GM21390 (cell line): ENCODE measurements around the gene BZW2.

ENCODE experiments used
- ATAC-seq: cut with Tn5 transposase; IDR thresholded peaks from one replicate; pipeline ENCODE4 v1.9.1; 2021; ENCODE audit not compliant: unreplicated experiment

Gene BZW2

DNA sequence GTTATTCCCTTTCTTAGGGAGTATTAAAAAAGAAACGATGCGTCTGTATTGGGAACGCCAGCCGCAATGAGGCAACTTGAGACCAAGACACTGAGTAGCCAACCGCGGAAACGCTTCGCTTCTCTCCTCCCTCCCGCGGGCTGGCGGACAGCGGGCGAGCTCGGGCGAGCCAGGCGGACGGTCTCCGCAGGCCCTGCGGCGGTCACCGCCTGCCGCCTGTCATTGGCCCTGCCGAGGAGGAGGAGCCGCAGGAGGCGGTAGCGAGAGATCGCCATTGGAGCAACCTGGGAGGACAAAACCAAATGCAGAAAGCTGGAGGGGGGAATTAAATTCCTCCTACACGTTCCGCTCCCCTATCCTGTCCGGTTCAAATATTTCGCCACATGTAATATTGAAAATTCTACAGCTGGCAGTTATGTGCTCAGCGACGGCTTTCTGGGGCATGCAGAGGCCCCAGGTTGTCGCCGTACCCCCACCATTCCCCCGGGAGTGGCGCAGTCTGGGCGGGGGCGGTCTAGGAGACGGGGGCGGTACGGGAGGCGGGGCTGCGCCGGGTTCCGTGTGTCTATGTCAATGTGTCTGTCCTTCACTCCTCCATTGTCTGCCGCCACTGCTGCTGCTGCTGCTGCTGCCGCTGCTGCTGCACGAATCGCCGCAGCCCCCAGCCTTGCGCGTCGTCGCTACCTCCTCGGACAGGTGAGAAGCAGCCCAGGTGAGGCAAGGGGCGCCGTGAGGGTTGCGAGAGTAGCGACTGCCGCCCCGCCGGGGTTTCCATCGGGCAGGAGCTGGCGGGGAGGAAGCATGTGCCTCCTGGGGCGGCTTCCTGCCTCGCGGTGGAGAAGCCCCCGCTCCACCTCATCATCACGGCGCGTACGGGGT, at the start of gene BZW2, which contains the start of gene ANKMY2:
TSS of gene BZW2 (plus strand) at position 589 of the 879 bp plus-strand sequence. CDS start 19,263 bp downstream, outside the sequence.
TSS of gene ANKMY2 (minus strand) at position 162 of the 879 bp plus-strand sequence. CDS start 181 bp downstream, outside the sequence.
- ATAC-seq: peak; percentile 96

DNA sequence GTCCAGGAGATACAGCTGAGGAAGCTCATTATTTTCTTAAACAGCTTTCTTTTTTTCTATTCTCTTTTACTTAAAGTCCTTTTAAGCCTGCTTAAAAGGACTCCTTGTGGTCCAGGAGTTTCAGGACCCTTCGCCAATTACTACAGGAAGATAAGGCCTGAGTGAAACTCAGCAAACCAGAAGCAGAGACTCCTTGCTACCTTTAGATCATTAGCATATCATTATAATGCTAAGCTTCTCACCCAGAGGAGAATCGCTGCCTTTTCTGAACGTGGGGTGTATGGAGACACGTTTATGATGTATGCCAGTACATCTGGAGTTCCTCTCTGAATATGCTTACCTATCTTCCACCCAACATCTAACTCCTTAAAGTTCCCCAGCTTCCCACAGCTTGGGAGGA, 48.0 kb upstream of the BZW2 start:
- ATAC-seq: no peak

DNA sequence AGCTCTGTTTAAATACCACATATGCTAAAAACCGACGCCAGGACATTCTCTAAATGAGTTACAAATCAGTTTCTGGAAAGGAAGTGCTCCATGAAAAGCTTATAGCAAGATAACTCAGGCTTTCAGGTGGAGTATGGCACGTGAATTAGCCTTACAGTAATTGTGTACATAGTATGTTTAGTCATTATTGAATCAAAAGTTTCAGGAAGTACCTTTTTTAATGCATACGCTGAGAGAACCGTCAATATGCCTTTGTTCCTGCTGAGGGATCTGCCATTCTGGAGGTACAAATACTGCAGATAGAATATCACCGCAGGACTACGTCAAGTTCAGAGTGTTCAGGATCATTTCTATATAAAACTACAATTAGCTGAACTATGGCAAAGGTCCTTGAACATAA, 46.1 kb upstream of the BZW2 start:
- ATAC-seq: no peak

DNA sequence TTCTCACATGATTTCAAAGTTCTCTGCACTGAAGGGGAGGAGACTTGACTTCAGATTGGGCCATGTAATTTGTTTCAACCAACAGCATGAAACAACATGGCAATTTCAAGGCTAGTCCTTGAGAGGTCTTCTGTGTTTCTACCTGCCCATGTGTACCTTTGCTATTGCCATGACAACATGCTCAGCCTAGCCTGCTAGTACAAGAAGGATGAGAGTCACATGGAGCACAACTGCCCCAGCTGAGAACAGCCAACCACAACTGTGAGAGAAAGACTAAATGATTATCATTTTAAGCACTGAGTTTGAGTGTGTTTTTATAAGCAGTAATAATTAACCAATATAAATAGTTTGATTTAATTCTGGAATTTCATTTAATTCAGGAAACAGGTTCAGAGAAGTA, 42.3 kb upstream of the BZW2 start:
- ATAC-seq: no peak

DNA sequence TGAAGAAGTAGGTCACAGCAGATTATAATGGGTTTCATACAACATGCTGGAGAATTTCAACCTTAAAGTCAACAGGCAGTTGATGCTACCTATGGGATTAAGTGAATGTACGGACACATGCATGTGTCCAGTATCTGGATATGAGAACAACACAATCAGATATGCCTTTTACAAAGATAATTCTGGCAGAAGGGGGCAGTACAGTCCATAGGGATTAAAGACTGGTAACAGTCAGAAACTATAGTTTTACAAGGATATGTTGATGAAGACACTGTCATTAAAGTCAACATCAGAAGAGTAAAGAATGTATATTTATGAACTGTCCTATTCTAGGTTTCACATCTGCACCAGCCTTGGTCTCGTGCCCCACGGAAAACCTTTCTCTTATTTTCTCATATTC, 41.9 kb upstream of the BZW2 start:
- ATAC-seq: no peak

DNA sequence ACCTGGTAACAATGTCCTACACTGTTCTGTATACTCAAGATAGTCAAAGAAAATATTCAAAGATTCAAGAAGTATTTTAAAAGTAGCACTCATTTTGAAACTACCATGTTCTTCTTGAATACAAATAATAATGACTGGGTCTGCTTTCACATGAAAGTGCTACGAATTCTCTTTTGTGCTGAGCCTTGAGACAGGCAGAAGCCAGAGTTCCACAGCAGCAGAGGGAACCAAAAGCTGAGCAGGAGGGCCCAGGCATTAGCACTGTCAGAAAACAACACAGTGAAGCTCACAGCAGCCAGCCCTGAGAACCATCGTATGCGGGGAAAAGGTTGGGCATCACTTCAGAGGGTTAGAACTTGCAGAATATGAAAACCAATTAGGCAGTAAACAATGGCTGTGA, 39.3 kb upstream of the BZW2 start:
- no peak for ATAC-seq

DNA sequence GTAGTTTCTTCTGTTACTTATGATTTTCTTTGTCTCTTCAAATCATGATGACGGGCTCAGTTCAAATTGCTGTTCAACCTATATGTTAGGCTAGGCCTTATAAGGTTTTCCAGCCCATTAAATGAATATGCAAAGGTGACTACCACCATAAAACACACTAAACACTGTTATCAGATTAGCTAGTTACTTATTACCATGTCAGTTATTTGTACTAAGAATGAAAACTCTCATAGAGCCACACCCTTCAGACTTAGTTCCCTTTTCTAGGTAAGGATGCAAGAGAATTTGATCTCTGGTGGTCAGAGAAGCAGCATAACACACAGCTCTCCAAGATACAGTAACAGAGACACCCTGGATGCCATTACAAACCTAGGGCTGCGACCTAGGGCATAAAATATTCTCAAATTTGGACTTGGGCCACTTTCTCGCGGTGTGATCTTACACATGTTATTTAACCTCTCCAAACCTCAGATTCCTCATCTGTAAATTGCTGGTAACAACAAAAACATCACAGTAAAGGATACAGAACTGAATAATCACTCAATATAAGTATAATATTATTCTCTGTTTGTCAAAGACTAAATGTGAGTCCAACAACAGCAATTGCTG, 36.0 kb upstream of the BZW2 start:
- ATAC-seq: peak; percentile 85

DNA sequence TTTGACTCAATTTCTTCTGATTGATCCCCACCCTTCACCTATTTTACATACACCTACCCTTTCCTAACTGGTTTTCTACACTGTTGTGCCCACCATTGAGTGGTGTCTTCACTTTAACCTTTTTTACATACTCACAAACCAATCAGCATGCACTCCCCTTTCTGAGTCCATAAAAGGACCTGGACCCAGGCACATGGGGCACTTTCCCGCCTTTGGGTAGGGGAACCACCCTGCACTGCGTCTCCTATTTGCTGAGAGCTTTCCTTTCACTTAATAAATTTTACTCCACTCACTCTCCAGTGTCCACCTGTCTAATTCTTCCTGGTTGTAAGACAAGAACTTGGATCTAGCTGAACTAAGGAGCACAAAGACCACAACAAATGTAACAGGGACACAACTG, 34.3 kb upstream of the BZW2 start:
- no peak for ATAC-seq

DNA sequence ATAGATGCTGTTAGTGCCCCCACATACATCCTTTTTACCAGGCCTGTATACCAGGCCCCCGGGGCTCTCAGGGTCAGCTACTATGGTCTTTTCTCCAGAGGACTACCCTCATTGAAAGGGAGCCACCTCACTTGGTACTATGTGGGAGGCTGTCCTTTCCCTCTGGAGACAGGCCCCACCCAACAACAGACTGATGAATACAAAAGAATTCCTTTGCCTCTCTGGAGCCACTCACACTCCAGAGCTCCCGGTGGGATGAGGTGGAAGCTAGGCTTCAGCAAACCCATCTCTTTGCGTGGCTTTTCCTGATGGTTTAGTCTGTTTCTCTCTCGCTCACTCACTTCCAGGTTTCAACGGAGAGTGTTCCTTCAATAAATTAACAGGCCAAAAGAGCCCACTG, 30.8 kb upstream of the BZW2 start:
- ATAC-seq: no peak

DNA sequence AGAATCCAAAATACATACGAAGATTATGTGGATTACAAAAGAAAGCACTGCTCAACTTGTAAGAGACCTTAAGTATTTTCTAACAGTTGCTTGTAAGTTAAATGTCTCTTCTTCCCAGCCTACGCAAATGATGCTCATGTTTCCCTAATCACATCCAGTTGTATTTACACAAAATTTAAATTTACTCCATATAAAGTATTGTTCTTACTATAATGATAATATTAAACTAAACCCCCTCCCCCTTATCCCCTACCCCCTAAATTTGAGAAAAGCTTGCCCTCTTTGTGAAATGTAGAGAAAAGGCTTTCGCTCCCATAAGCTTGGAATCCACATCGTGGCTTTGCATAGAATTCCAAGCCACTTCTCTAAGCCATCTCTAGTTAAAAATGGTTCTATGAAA, 29.9 kb upstream of the BZW2 start:
- ATAC-seq: no peak

DNA sequence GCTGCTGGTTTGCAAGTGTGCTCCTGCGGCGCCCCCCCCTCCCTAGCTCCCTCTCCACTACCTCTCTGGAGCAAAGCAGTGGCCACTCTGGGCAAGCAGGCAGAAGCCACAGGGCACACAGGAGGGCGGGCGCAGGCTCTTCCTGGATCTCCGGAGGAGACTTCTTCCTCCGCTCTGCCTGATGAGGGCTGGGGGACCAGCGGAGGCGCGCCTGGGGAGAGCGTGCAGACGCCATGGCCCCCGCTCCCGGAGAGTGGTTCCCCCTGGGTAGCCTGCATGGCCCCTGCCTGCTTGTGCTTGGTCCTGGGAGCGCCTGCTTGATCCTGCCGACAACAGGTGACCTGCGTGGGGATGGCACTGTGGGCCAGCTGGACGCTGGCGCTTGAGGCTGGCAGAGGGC, 29.4 kb upstream of the BZW2 start:
- ATAC-seq: no peak

DNA sequence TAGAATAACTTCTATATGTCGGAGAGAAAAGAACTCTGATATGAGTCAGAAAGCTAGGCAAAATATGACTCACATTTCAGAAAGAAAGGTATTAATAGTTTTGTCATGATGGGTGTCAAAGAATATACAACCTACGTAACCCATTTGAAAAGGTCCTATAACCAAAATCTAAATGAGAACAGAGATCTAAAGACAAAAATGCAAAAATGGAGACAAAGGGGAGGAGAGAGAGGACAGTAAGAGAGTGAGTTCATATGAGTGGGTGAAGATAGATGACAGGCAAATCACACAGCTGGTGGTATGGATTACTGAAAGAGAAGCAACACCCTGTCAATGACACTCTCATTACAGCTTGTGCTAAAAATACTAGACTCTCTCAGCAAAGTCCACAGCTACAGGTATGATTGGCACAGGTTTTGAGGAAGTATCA, 26.0 kb upstream of the BZW2 start:
- peak; percentile 87 for ATAC-seq

DNA sequence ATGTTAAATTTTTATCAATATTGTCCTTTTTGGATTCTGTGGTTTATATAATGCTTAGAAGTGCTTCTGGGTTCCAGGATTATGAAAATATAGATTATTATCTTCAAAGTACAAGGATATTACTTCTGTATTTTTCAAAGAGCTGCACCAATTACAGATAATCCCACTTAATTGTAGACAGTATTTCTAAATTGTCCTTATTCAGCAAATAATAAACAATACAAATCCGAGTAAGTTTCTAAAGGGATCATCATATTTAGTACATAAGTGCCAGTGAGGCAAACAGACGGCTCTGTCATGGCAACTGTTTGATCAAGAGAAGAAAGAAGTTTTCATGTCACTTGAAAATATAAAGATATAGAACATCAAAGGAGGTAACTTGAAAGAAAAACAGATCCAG, 19.6 kb upstream of the BZW2 start:
- no peak for ATAC-seq

DNA sequence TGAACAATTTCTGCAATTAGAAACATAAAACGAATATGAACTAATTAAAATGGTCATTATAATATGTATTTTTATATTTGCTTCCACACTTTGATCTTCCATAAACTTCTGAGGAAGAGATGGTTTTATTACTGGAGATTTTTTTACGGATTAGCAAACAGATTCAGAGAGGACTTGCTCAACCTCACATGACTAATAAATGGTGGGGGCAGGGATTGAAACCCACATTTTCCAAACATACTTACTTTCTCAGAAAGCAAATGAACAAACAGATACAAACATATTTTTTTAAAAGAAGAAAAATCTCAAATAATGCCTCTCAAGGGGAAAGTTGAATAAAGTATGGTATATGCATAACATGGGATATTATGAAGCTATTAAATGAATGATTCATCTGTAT, 18.7 kb upstream of the BZW2 start:
- ATAC-seq: no peak

DNA sequence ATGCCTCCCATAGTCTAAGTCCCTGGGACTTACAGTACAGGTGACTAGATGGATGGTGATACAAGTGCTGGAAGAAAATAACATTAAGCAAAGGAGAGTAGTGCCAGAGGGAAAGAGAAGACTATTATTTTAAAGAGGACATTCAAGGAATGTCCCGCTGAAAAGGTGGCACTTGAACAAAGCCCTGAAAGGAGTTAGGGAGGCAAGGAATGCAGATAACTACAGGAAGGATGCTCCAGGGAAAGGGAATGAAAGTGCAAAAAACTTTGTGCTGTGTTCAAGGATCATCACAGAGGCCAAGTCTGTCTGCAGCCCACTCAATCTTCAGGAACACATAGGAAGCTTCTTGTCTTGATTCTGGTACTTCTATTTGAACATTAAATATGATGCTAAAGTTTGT, 15.3 kb upstream of the BZW2 start:
- no peak for ATAC-seq

DNA sequence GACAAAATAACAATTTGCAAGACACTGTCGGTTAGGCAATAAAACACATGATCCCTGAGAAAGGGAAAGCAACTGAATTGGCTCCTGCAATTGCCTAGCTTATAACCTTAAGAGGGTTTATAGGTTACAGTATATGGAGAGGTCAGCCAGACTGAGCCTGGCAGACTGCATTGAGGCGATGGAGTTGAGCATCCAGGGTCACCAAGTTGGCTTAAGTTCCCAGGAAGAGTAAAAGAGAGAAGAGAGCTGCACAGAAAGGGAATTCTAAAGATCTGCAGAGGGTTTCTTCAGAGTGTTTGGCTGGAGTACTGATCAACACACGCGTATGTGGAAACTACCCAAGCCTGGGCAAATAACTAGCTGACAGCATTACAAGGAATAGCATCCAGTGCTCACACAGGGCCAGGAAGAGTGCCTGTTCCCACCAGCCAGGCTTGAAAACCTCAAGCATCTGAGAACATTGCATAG, 11.7 kb upstream of the BZW2 start:
- no peak for ATAC-seq

DNA sequence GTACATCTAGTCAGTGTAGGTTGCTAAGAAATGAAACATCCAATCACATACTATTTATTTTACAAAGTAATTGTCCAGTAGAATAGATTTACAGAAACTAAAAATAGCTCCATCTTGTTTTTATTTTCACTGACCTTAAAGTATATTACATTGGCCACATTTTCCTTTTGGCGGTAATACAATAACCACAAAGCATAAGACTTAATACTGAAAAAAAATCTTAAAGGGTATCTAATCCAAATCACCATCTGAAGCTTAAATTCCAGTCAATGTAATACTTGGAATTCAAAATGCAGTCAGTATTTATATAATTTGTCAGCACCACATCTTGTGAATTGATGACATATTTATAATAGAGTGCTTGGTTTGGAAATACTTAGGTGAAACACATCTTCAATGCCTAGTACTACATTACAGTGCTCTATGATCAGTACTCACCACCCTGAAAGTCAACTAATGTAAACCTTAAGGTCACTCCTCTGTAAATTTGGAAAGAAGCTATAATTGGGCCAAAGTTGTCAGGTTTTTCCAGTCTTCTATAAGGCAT, 9.4 kb upstream of the BZW2 start:
- ATAC-seq: no peak

DNA sequence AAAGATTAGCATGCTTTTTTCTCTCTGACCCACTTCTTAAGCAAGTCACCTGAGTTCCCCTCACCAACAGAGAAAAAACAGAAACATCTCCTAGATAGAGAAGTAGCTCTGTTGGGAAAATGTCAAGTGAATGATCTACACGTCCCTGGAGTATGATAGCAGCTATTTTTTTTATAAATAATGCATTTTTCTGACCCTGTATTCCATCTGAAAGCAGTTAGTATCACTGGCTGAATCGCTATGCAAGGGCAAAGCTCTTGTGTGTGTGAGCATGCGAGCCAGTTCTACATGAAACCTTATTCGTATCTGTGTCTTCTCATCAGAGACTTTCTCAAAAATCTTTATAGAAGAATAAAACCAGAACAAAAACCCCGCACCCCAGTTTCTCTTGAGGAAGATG, 8.6 kb upstream of the BZW2 start:
- no peak for ATAC-seq

DNA sequence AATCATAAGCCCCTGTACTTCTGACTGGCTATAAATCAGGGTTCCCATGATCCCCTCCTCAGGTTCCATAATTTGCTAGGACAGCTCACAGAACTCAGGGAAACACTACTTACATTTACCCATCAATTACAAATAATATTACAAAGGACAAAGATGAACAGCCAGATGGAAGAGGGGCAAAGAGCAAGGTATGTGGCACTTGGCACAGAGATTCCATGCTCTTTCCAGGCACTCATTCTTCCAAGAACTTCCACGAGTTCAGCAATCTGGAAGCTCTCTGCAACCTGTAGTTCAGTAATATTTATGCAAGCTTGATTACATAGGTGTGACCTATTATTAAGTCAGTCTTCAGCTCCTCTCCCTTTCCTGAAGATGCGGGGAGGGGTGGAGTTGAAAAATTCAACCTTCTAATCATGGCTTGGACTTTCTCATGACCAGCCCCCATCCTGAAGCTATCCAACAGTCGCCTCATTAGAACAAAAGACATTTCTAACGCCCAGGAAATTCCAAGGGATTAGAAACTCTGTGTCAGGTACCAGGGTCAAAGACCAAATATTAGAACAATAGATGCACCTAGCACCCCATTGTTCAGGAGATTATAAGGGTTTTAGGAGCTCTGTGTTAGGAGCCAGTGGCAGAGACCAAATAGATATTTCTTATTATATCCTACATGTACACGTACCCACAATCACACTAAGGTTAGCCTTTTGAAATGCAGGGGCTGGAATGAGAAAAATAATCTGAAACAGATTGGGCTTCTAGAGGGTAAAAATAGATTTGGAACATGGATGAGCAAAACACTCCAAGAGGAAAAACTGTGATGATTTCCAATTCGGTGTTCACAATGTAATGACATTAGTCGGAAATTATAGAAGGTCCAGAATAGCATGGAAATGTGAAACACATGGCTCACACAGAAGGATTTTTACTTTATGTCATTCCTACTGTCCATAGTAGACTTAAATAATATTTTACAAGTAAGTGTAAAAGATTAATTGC, 7.4 kb upstream of the BZW2 start:
- no peak for ATAC-seq

DNA sequence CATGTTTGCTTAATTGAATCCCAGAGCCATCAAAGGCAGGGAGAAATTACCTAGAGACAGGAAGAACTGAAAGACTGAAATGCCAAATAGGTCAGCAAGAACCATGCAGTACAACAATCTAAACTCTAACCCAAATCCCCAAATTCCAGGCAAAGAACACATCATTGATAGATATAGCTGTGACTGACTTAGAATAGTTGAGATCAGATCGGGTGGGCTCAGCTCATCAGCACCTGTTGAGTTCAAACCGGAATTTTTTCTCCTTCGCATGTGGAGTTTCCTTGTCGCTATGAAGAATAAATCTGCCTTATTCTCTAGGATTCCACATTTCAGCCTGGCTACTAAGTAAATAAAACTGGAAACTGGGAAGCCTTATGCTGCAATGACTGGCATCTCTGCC, 1.8 kb upstream of the BZW2 start:
- no peak for ATAC-seq
